ENCODE data around the gene GAB2. TPM values are rescaled to one million over a fixed set of nuclear protein-coding genes. Genes with fewer than 3 reads are reported as not detected.
A peak's percentile ranks its signal among the peaks of the same experiment; 100 is the strongest.

The GAB2 gene
- total and polyA plus RNA-seq, 2 of the 13 experiments (the other 11 are each of a cell fraction or from before 2014, with no cell fraction given), result 4.1 to 8.6 TPM

DNA sequence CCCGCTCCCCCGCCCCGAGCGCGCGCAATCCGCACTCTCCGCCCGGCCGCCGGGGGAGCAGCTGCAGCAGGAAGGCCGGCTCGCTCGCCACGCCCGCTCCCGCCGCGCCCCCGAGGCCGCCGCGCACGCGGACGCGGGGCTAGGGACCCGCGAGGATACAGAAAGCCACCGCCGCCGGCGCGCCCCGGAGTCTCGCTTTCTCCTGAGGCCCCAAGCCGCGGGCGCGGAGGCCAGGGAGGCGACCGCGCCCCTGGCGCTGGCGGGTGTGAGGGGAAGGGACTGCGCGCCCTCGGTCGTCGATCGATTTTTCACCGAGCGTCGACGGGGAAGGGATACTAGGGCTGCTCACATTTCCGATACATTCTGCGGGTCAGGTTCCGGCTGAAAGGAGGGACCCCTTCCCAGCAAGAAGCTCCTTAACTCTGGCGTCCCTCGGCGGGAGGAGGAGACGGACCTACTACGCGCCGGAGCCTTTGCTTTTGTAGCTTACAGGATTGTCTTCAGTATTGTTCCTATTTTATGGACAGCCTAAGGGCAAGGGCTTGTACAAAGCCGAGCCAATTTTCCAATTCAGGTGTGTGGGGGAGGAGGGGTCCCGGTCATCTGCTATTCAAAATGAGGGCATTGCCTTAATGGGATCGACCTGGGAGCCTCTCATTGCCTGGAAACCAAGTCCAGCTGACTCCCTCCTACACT is 416 bp upstream of the GAB2 start (continued):
- TF ChIP-seq GMEB2 (CRISPR knock-in tag; IDR thresholded peaks at IDR 0.05; ENCODE audit: low read depth) (no peak), KLF15 (CRISPR knock-in tag; IDR thresholded peaks at IDR 0.05; ENCODE audit: borderline replicate concordance) (0 out of 2 replicates have a peak, but pooled peaks have one; percentile 41), HMG20B (CRISPR knock-in tag; conservative IDR thresholded peaks at IDR 0.05) (no peak), MYC (CRISPR knock-in tag; IDR thresholded peaks at IDR 0.05; ENCODE audit: borderline replicate concordance) (peak; percentile 58; the same call in 1 of the 2 replicates), PAWR (CRISPR knock-in tag; IDR thresholded peaks at IDR 0.05; ENCODE audit: borderline replicate concordance) (no peak), SIN3B (IDR thresholded peaks at IDR 0.05; ENCODE audit: low read length) (no peak), ZIK1 (CRISPR knock-in tag; IDR thresholded peaks at IDR 0.05; ENCODE audit: borderline replicate concordance, low read depth) (no peak), ZNF605 (CRISPR knock-in tag; IDR thresholded peaks at IDR 0.05) (no peak), MLX (CRISPR knock-in tag; IDR thresholded peaks at IDR 0.05) (no peak), RFX5 (IDR thresholded peaks at IDR 0.05; ENCODE audit: low read depth, low read length) (no peak), NKX3-1 (CRISPR knock-in tag; IDR thresholded peaks at IDR 0.05) (no peak), REPIN1 (CRISPR knock-in tag; IDR thresholded peaks at IDR 0.05; ENCODE audit: borderline replicate concordance, low read depth) (peak; percentile 62; the same call in 1 of the 2 replicates), MYNN (CRISPR knock-in tag; IDR thresholded peaks at IDR 0.05; ENCODE audit: low read depth) (0 out of 2 replicates have a peak, but pooled peaks have one; percentile 39), MED8 (CRISPR knock-in tag; IDR thresholded peaks at IDR 0.05; ENCODE audit: insufficient replicate concordance) (no peak), ZNF460 (CRISPR knock-in tag; IDR thresholded peaks at IDR 0.05; ENCODE audit: borderline replicate concordance) (no peak), HMG20A (CRISPR knock-in tag; IDR thresholded peaks at IDR 0.05; ENCODE audit: borderline replicate concordance) (no peak), MAF1 (CRISPR knock-in tag; IDR thresholded peaks at IDR 0.05; ENCODE audit: borderline replicate concordance) (no peak), NR3C1 (CRISPR knock-in tag; IDR thresholded peaks at IDR 0.05) (no peak), SPEN (CRISPR knock-in tag; IDR thresholded peaks at IDR 0.05; ENCODE audit: low read depth) (no peak), SALL1 (CRISPR knock-in tag; IDR thresholded peaks at IDR 0.05) (peak; percentile 52; the same call in 1 of the 2 replicates), CEBPZ (IDR thresholded peaks at IDR 0.05; ENCODE audit: low read length) (no peak)
- TF ChIP-seq, protein P1, sequence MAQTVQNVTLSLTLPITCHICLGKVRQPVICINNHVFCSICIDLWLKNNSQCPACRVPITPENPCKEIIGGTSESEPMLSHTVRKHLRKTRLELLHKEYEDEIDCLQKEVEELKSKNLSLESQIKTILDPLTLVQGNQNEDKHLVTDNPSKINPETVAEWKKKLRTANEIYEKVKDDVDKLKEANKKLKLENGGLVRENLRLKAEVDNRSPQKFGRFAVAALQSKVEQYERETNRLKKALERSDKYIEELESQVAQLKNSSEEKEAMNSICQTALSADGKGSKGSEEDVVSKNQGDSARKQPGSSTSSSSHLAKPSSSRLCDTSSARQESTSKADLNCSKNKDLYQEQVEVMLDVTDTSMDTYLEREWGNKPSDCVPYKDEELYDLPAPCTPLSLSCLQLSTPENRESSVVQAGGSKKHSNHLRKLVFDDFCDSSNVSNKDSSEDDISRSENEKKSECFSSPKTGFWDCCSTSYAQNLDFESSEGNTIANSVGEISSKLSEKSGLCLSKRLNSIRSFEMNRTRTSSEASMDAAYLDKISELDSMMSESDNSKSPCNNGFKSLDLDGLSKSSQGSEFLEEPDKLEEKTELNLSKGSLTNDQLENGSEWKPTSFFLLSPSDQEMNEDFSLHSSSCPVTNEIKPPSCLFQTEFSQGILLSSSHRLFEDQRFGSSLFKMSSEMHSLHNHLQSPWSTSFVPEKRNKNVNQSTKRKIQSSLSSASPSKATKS (CRISPR knock-in tag; IDR thresholded peaks at IDR 0.05), result no peak
